Activated naive CD4-positive, alpha-beta T cell treated with anti-CD3 and anti-CD28 coated beads, Interleukin-2, amount 10 ng/mL, durations not matched to agents 7 days and 5 days (primary cell): ENCODE measurements around the gene ADCY9.
"Not testable (repeated sequence)": the region's sequence is repeated elsewhere in the genome, so short reads cannot be mapped to it uniquely, and the experiment has no call there.

Experiments
- CTCF ChIA-PET: fragments of 350-600 bp; sonication (Branson Sonifier 250); formaldehyde crosslinking; loops from one replicate; lab custom pipeline; 2021; ENCODE audit warnings: antibody characterized with exemption; lab: Charles Lee
- DNase-seq: peaks from one replicate; pipeline ENCODE4 v3.0.0-alpha.2; 2020
- H3K27ac Mint-ChIP-seq: one replicate; pipeline ENCODE4 v1.8.0; 2021; ENCODE audit warnings: mild to moderate bottlenecking, moderate library complexity, mixed read lengths
- H3K27me3 Mint-ChIP-seq: one replicate; pipeline ENCODE4 v1.8.0; 2021; ENCODE audit warnings: mild to moderate bottlenecking, mixed read lengths
- H3K36me3 Mint-ChIP-seq: one replicate; pipeline ENCODE4 v1.8.0; 2021; ENCODE audit warnings: mixed read lengths
- H3K4me1 Mint-ChIP-seq: one replicate; pipeline ENCODE4 v1.8.0; 2021; ENCODE audit warnings: mixed read lengths
- H3K4me3 Mint-ChIP-seq: one replicate; pipeline ENCODE4 v1.8.0; 2021; ENCODE audit warnings: mild to moderate bottlenecking, moderate library complexity, mixed read lengths
- H3K9me3 Mint-ChIP-seq: one replicate; pipeline ENCODE4 v1.8.0; 2021; ENCODE audit warnings: mixed read lengths

Gene ADCY9

DNA sequence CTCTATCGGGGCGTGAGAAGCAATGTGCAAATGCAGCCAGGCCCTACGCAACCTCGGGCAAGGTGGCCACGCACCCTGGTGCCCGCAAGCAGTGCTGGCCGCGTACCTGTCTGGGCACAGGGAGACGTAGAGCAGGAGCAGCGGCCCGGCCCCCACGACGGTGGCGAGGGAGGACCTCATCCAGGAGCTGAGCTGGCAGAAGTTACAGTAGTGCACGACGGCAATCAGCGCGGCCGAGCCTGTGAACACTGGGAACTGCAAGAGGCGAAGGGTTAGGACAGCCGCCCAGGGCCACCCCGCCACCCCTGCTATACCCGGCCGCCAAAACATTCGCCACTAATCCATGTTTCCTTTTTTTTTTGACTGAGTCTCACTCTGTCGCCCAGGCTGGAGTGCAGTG lies 138.9 kb downstream of the ADCY9 start:
- Mint-ChIP-seq H3K4me1 (no peaks in the 10 kb centered on the region), H3K9me3 (no peaks in the 10 kb centered on the region), H3K36me3 (no peaks in the 10 kb centered on the region), H3K27me3 (no peaks in the 10 kb centered on the region), H3K4me3 (no peak overlapping the region), H3K27ac (no peak overlapping the region)
- DNase-seq: no peak
- CTCF ChIA-PET: interaction anchor here (0.9 kb wide), 1 partner anchor 276 kb away, joined by 3 read pairs; no protein-coding TSS in a partner anchor

DNA sequence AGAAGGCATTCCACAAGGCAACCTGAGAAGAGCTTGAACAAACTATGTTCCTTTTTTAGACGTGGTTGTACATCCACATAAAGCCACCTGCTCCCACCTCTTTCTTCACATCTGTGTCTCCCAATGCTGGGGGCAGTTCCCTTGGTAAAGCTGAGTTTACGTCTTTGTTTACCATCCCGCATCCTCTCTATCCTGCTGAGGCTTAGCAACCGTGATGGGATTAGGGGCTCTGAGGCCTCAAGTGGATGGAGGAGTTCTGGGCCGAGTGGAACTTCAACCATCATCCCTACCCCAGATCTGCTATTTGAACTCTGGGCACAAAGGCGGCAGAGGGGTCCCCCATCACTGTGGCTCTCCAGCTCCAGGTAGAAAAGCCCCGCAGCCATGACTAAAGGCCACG lies 141.5 kb downstream of the ADCY9 start:
- no peaks in the 10 kb centered on the region for H3K36me3 Mint-ChIP-seq

DNA sequence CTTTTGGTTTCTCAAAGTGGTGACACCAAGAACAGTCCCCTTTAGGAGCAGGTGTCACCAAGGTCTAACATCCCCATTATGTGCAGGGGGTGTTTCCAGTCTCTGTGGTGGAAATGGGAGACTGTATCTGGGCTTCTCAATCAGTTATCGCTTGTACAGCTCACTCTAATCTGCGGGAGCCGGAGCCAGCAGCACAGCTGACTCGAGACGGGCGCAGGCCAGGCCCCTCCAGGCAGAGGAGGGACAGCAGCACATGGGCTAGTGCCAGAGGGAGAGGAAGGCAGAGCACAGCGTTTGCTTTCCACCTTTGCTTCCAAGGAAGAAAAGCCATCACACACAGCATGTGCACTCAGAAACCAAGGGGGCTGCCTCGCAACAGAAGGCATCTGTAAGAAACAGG lies 144.5 kb downstream of the ADCY9 start:
- no peaks in the 10 kb centered on the region for H3K4me1 Mint-ChIP-seq
- CTCF ChIA-PET: no interaction called here
- H3K27ac Mint-ChIP-seq: no peak overlapping the region

More for the DNA sequence above, 141.5 kb downstream of the ADCY9 start:
- DNase-seq: no peak
- H3K27me3 Mint-ChIP-seq: no peaks in the 10 kb centered on the region
- H3K9me3 Mint-ChIP-seq: no peaks in the 10 kb centered on the region
- no peaks in the 10 kb centered on the region for H3K4me1 Mint-ChIP-seq
- no peak overlapping the region for H3K27ac Mint-ChIP-seq
- no peak overlapping the region for H3K4me3 Mint-ChIP-seq
- CTCF ChIA-PET: interaction anchor here (1.2 kb wide), 2 partner anchors 8 to 14 kb away, joined by 3 to 5 read pairs; no protein-coding TSS in a partner anchor

DNA sequence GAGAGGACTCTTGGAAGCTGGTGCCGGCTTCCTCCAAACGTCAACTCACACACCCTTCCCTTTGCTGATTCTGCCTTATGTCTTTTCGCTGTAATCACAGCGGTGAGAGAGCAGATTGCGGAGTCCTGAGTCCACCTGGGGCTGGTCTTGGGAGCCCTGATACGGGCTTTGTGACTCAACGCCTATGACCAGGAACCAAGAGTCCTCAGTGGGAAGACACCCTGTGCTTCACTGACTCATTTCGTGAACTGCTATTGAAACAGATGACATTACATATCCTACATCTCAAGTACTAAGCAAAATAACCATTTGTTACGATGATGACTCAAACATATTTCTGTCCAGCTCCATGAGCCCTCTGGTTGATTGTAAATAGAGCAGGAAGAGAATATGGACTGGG lies 145.0 kb downstream of the ADCY9 start:
- CTCF ChIA-PET: no interaction called here
- H3K4me1 Mint-ChIP-seq: no peaks in the 10 kb centered on the region
- no peak for DNase-seq
- H3K27me3 Mint-ChIP-seq: no peaks in the 10 kb centered on the region
- no peaks in the 10 kb centered on the region for H3K9me3 Mint-ChIP-seq
- H3K36me3 Mint-ChIP-seq: peaks cover 5% of the 10 kb centered on the region
- no peak overlapping the region for H3K4me3 Mint-ChIP-seq
- no peak overlapping the region for H3K27ac Mint-ChIP-seq

More for the DNA sequence above, 144.5 kb downstream of the ADCY9 start:
- no peak overlapping the region for H3K4me3 Mint-ChIP-seq
- no peak for DNase-seq
- no peaks in the 10 kb centered on the region for H3K9me3 Mint-ChIP-seq
- H3K36me3 Mint-ChIP-seq: peaks cover 2% of the 10 kb centered on the region
- no peaks in the 10 kb centered on the region for H3K27me3 Mint-ChIP-seq

DNA sequence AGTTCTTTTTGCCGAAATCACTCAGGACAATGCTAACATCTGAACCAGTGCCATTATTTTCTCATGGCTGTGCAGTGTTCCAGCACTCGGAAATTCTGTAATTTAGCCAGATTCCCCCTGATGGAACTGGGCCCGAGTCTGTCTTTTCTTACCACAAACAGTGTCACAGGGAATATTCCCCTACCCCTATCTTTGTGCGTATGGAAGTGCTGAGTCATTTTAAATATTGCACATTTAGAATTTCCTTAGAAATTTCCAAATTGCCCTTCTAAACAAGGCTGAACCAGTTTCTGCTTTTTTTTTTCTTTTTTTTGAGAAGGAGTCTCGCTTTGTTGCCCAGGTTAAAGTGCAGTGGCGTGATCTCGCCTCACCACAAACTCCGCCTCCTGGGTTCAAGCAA lies 147.7 kb downstream of the ADCY9 start:
- Mint-ChIP-seq H3K9me3 (no peaks in the 10 kb centered on the region), H3K4me1 (peaks cover under 1% of the 10 kb centered on the region), H3K36me3 (peaks cover 11% of the 10 kb centered on the region), H3K27me3 (peaks cover 4% of the 10 kb centered on the region), H3K27ac (no peak overlapping the region), H3K4me3 (no peak overlapping the region)
- DNase-seq: no peak
- CTCF ChIA-PET: no interaction called here

DNA sequence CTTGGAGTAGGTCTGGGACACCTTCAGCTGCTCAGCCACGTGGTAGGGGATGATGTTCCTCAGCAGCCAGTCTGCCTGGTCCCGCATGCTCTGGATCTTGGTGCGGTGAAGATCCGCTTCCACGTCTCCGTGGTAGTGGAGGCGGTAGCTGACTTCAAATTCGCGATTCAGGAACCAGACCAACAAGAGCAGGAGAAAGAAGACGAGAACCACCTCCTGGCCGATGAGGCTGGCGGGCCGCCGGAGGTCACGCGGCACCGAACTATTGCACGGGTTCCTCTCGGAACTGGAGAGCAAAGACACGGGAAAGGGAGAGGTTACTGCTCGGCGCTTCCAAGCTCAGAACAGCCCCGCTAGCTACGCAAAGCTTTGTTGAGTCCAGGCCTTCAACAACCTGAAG lies 149.6 kb downstream of the ADCY9 start:
- no peak overlapping the region for H3K27ac Mint-ChIP-seq
- peaks cover 16% of the 10 kb centered on the region for H3K4me1 Mint-ChIP-seq
- no peak overlapping the region for H3K4me3 Mint-ChIP-seq
- no peak for DNase-seq
- peaks cover 2% of the 10 kb centered on the region for H3K9me3 Mint-ChIP-seq
- CTCF ChIA-PET: interaction anchor here (1.4 kb wide), 1 partner anchor 27 kb away, joined by 5 read pairs; no protein-coding TSS in a partner anchor
- peaks cover 16% of the 10 kb centered on the region for H3K27me3 Mint-ChIP-seq
- peaks cover 17% of the 10 kb centered on the region for H3K36me3 Mint-ChIP-seq

DNA sequence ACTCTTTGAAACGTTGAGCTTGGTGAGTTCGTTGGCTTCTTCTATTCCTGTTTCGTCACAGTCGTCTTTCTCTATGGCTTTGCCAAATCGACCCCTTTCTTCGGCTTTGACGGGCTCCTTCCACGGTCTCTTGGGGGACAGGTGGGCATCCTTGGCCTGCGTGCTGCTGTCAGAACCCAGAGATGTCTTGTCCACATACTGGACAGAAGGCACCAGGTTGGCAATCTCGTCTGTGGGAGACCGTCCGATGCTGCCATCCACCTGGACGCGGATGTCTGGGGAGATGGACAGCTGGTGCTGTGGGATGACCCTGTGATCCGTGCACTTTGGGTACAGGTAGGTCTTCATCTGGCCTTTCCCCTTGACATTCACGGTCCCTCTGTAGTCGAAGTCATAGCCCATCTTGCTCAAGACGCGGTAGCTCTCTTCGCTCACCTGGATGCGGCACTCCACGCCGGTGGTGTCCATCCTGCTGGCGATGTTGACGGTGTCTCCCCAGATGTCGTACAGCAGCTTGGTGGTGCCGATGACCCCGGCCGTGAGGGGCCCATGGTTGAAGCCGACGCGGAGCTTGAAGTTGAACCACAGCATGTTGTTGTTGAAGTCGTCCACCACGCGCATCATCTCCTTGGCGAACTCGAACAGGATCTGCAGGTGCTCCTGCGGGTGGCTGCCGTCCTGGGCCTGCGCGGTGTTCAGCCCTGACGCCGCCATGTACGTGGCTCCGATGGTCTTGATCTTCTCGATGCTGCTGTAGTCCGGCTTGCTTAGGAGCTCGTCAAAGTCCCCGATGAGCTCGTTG lies 150.3 kb downstream of the ADCY9 start:
- H3K4me3 Mint-ChIP-seq: no peak overlapping the region
- DNase-seq: no peak
- H3K27me3 Mint-ChIP-seq: peaks cover 21% of the 10 kb centered on the region
- peaks cover 17% of the 10 kb centered on the region for H3K36me3 Mint-ChIP-seq
- H3K9me3 Mint-ChIP-seq: peaks cover 2% of the 10 kb centered on the region
- CTCF ChIA-PET: interaction anchor here (0.5 to 1.4 kb wide), 2 partner anchors 10 to 26 kb away, joined by 3 to 5 read pairs; no protein-coding TSS in a partner anchor
- H3K4me1 Mint-ChIP-seq: peaks cover 20% of the 10 kb centered on the region
- H3K27ac Mint-ChIP-seq: no peak overlapping the region

DNA sequence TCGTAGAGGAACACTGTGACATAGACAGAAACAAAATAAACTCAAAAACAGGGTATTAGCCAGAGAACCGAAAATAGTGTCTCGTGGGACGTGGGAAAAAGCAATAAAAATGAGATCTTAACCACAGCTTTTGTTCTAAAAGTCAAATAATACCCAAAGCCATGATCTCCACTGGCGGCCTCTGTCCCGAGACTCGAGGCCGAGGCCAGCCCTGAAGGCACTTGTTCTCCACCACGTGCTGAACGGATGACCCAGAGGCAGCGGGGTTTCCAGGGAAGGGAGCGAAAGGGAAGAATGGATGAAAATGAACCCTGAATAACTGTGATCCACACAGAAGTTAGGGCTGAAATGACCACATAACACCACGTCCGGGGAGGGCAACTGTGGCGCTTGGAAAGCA lies 150.9 kb downstream of the ADCY9 start:
- H3K4me1 Mint-ChIP-seq: peaks cover 26% of the 10 kb centered on the region
- H3K27ac Mint-ChIP-seq: no peak overlapping the region
- peaks cover 17% of the 10 kb centered on the region for H3K36me3 Mint-ChIP-seq
- H3K27me3 Mint-ChIP-seq: peaks cover 24% of the 10 kb centered on the region
- CTCF ChIA-PET: interaction anchor here (0.5 kb wide), 1 partner anchor 9 kb away, joined by 3 read pairs; no protein-coding TSS in a partner anchor
- H3K9me3 Mint-ChIP-seq: peaks cover 2% of the 10 kb centered on the region
- H3K4me3 Mint-ChIP-seq: no peak overlapping the region
- no peak for DNase-seq

DNA sequence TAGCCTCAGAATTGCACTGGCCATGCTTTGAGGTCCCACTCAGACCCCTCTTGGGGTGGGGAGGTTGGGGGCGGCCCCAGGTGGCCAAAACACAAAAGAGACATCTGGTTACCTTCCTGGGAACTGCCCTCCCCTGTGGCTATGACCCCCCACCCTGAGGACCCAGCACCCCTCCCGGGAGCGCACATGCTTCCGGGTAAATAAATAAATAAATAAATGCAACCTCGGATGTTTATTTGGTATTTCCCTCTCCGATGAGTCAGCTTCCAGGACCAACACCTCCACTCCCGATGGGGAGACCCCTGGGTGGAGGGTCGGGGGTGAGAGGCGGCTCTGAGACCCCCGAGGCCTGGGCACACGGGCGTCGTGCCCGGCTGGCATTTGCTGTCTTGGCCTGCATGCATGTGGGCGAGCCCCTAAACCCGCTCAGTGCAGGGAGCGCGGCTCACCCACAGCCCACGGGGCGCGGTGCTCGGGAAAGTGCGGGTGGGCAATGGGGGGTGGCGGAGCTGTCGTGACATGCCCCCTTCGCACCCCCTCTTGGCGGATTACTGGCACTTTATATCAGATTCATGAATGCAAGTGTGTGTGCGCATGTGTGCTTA lies 151.5 kb downstream of the ADCY9 start:
- Mint-ChIP-seq H3K4me3 (no peak overlapping the region), H3K36me3 (peaks cover 17% of the 10 kb centered on the region), H3K27ac (no peak overlapping the region), H3K27me3 (peaks cover 24% of the 10 kb centered on the region), H3K9me3 (peaks cover 2% of the 10 kb centered on the region), H3K4me1 (peaks cover 28% of the 10 kb centered on the region)
- DNase-seq: no peak
- CTCF ChIA-PET: no interaction called here

DNA sequence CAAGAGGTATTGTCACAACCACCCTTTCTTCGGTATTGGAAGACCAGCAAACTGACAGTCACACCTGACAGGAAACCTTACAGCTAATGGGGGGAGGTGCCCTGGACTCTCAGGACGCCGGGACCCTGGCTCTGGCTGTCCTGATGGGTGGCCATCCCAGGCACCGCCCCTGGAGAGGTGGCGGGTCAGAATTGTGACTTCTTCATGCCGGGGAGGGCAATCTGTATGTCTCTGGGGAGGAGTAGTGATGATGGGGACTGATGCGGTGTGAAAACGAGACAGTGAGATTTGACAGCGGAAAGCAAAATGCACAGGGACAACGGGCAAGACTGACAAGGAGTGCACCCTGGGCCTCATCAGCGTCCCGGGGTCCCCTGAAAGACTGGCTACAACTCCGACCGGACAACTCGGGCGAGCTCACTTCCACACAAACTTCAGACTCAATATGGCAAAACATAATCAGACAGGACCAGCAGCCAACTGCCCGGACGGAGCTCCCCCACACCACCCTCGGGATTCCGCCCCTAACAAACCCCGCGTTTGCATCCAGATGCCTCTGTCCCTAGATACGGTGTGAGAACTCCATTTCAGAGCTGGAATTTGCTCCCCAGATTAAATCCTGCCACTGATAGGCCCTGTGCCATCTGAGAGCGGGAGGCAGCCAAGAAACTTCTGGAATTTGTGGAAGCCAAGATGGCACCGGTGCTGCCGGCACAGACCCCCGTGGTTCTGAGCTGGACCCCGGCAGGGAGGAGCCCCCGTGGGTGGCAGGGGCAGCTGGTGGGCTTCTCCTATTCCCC lies 152.2 kb downstream of the ADCY9 start:
- DNase-seq: no peak
- peaks cover 2% of the 10 kb centered on the region for H3K9me3 Mint-ChIP-seq
- no peak overlapping the region for H3K4me3 Mint-ChIP-seq
- H3K27ac Mint-ChIP-seq: no peak overlapping the region
- H3K36me3 Mint-ChIP-seq: peaks cover 17% of the 10 kb centered on the region
- H3K4me1 Mint-ChIP-seq: peaks cover 28% of the 10 kb centered on the region
- CTCF ChIA-PET: interaction anchor here (0.7 kb wide), 1 partner anchor 10 kb away, joined by 5 read pairs; no protein-coding TSS in a partner anchor
- H3K27me3 Mint-ChIP-seq: peaks cover 25% of the 10 kb centered on the region

DNA sequence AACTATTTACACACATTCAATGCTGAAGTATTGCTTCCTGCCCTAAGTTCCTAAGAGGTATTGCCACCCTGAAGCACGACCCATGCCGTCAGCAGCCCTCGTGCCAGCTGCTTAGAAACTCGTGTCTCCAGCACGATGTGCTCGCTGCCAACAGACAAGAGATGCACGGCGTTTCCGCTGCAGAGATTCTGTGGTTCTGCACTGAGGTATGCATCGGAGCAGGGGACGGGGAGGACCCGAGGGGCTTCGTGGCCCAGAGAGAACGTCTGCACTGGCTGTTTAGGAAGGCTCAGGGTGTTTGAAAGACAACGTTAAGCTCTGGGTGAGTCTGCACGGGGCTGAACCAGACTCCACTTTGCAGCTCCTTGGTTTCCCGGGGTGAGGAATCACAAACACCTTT lies 153.0 kb downstream of the ADCY9 start:
- Mint-ChIP-seq H3K36me3 (peaks cover 17% of the 10 kb centered on the region), H3K9me3 (peaks cover 2% of the 10 kb centered on the region), H3K4me3 (no peak overlapping the region), H3K27me3 (peaks cover 33% of the 10 kb centered on the region), H3K4me1 (peaks cover 28% of the 10 kb centered on the region), H3K27ac (peak overlapping the region; percentile 49)
- peak; percentile 47 for DNase-seq
- CTCF ChIA-PET: no interaction called here

DNA sequence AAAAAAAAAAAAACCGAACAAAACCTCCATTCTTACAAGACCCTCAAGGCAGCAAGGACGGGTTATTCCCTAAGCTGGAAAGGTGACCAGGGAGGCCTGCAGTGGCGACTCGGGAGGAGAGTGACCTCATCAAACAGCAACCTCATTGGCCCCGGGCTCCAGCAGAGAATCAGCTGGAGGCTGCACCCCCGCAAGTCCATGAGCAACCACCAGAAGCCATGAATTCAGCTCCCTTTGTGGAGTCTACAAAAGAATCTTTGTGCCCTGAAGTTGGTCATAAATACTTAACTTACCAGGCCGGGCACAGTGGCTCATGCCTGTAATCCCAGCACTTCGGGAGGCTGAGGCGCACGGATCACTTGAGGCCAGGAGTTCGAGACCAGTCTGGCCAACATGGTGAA lies 154.8 kb downstream of the ADCY9 start:
- Mint-ChIP-seq H3K36me3 (peaks cover 14% of the 10 kb centered on the region), H3K4me3 (no peak overlapping the region), H3K4me1 (peaks cover 28% of the 10 kb centered on the region), H3K27me3 (peaks cover 49% of the 10 kb centered on the region), H3K27ac (no peak overlapping the region), H3K9me3 (peaks cover 2% of the 10 kb centered on the region)
- CTCF ChIA-PET: interaction anchor here (0.9 to 1.0 kb wide), 2 partner anchors 13 to 292 kb away, joined by 3 to 4 read pairs; no protein-coding TSS in a partner anchor
- DNase-seq: no peak

DNA sequence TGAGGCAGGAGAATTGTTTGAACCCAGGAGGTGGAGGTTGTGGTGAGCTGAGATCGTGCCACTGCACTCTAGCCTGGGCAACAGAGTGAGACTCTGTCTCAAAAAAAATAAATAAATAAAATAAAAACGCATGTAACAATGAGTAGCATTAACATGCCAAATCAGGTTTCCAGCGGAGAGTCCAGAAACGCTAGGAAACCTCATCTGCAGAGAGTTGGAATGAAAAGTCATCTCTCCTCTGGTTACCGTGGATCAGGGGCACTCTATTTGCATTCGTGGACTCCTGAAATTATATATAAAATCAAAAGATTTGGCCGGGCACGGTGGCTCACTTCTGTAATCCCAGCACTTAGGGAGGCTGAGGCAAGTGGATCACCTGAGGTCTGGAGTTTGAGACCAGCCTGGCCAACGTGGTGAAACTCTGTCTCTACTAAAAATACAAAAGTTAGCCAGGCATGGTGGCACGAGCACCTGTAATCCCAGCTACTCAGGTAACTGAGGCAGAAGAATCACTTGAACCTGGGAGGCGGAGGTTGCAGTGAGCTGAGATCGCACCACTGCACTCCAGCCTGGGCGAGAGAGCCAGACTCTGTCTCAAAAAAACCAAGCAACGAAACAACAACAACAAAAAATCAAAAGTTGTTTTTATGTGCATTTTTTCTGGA lies 156.2 kb downstream of the ADCY9 start:
- peaks cover 63% of the 10 kb centered on the region for H3K27me3 Mint-ChIP-seq
- DNase-seq, H3K36me3 Mint-ChIP-seq, H3K27ac Mint-ChIP-seq, H3K9me3 Mint-ChIP-seq: not testable (repeated sequence)
- CTCF ChIA-PET: interaction anchor here (0.7 to 0.8 kb wide), 2 partner anchors 23 to 294 kb away, joined by 3 read pairs; no protein-coding TSS in a partner anchor
- H3K4me3 Mint-ChIP-seq: peak overlapping the region; percentile 78
- H3K4me1 Mint-ChIP-seq: peaks cover 28% of the 10 kb centered on the region
